ENCODE results near the gene SLC16A10. TPM values are rescaled to one million over a fixed set of nuclear protein-coding genes. Genes with fewer than 3 reads are reported as not detected.

Gene SLC16A10
- total RNA-seq, 1 donor from 2014 or later, result 2.4 TPM

- no peak for DNase-seq (ENCODE audit: low spot score)
- H3K36me3 Mint-ChIP-seq (ENCODE audit: low read depth, unreplicated experiment), result no peaks in the 10 kb centered on the region
Observed at GRCh38 chr6:111239461-111239860, 152.2 kb downstream of the SLC16A10 start.

GRCh38 chr6:111242452-111242851, 155.1 kb downstream of the SLC16A10 start:
- TF ChIP-seq CTCF (IDR thresholded peaks at IDR 0.05; ENCODE audit: unreplicated experiment), result no peak
- no peaks in the 10 kb centered on the region for H3K9me3 Mint-ChIP-seq (ENCODE audit: unreplicated experiment)
- H3K4me3 Mint-ChIP-seq (ENCODE audit: unreplicated experiment), result no peak overlapping the region
- no peaks in the 10 kb centered on the region for H3K27me3 Mint-ChIP-seq (ENCODE audit: unreplicated experiment)
- DNase-seq (ENCODE audit: low spot score), result no peak
- no peak overlapping the region for H3K27ac Mint-ChIP-seq (ENCODE audit: unreplicated experiment)
- no peaks in the 10 kb centered on the region for H3K4me1 Mint-ChIP-seq (ENCODE audit: unreplicated experiment)
- H3K36me3 Mint-ChIP-seq (ENCODE audit: low read depth, unreplicated experiment), result no peaks in the 10 kb centered on the region

More at GRCh38 chr6:111239461-111239860, 152.2 kb downstream of the SLC16A10 start:
- Mint-ChIP-seq H3K4me3 (ENCODE audit: unreplicated experiment) (no peak overlapping the region), H3K4me1 (ENCODE audit: unreplicated experiment) (no peaks in the 10 kb centered on the region), H3K27ac (ENCODE audit: unreplicated experiment) (no peak overlapping the region), H3K27me3 (ENCODE audit: unreplicated experiment) (no peaks in the 10 kb centered on the region), H3K9me3 (ENCODE audit: unreplicated experiment) (no peaks in the 10 kb centered on the region)
- no peak for TF ChIP-seq CTCF (IDR thresholded peaks at IDR 0.05; ENCODE audit: unreplicated experiment)

GRCh38 chr6:111243095-111243494, 155.8 kb downstream of the SLC16A10 start:
- no peak overlapping the region for H3K4me3 Mint-ChIP-seq (ENCODE audit: unreplicated experiment)

GRCh38 chr6:111248789-111249188, 161.5 kb downstream of the SLC16A10 start:
- H3K27me3 Mint-ChIP-seq (ENCODE audit: unreplicated experiment), result no peaks in the 10 kb centered on the region
- no peak for DNase-seq (ENCODE audit: low spot score)

More at GRCh38 chr6:111243095-111243494, 155.8 kb downstream of the SLC16A10 start:
- no peak for TF ChIP-seq CTCF (IDR thresholded peaks at IDR 0.05; ENCODE audit: unreplicated experiment)
- no peak overlapping the region for H3K27ac Mint-ChIP-seq (ENCODE audit: unreplicated experiment)
- DNase-seq (ENCODE audit: low spot score), result no peak
- H3K9me3 Mint-ChIP-seq (ENCODE audit: unreplicated experiment), result no peaks in the 10 kb centered on the region
- no peaks in the 10 kb centered on the region for H3K27me3 Mint-ChIP-seq (ENCODE audit: unreplicated experiment)
- H3K4me1 Mint-ChIP-seq (ENCODE audit: unreplicated experiment), result no peaks in the 10 kb centered on the region
- no peaks in the 10 kb centered on the region for H3K36me3 Mint-ChIP-seq (ENCODE audit: low read depth, unreplicated experiment)

More at GRCh38 chr6:111248789-111249188, 161.5 kb downstream of the SLC16A10 start:
- no peak for TF ChIP-seq CTCF (IDR thresholded peaks at IDR 0.05; ENCODE audit: unreplicated experiment)
- H3K9me3 Mint-ChIP-seq (ENCODE audit: unreplicated experiment), result no peaks in the 10 kb centered on the region
- no peaks in the 10 kb centered on the region for H3K4me1 Mint-ChIP-seq (ENCODE audit: unreplicated experiment)
- no peak overlapping the region for H3K4me3 Mint-ChIP-seq (ENCODE audit: unreplicated experiment)
- no peaks in the 10 kb centered on the region for H3K36me3 Mint-ChIP-seq (ENCODE audit: low read depth, unreplicated experiment)
- H3K27ac Mint-ChIP-seq (ENCODE audit: unreplicated experiment), result no peak overlapping the region
